PC-9 (cell line): ENCODE results near the gene SLC9A3. TPM values are rescaled to one million over a fixed set of nuclear protein-coding genes. Genes with fewer than 3 reads are reported as not detected.

Experiments
- BruUV-seq: library from RNA; stranded (reverse); fragments of 400-500 nt; replicated peaks from 2 replicates; lab custom pipeline; 2021; lab: Mats Ljungman, UMichigan
- CTCF ChIA-PET: fragments of 300-600 bp; sonication (Branson Sonifier 250); formaldehyde crosslinking; loops from one replicate; lab custom pipeline; 2022; ENCODE audit warnings: antibody characterized with exemption; lab: Charles Lee
- POLR2A ChIA-PET: fragments of 300-600 bp; sonication (Branson Sonifier 250); formaldehyde crosslinking; loops from one replicate; lab custom pipeline; 2022; ENCODE audit warnings: antibody characterized with exemption; ENCODE audit not compliant: unreplicated experiment; lab: Charles Lee
- DNase-seq, 2 experiments: peaks; one replicate each; pipeline versions ENCODE4 v3.0.0 to v3.0.0-alpha.2; 2015 to 2022; ENCODE audit warnings: mixed read lengths in 1 of 2
- H2AFZ ChIP-seq: fragments of 200-600 bp; sonication (generic); 2 replicates; pipeline ENCODE4 v1.8.1; 2017; ENCODE audit warnings: antibody characterized with exemption
- H3F3A ChIP-seq: fragments of 200-600 bp; sonication (generic); 2 replicates; pipeline ENCODE4 v1.8.1; 2017; ENCODE audit warnings: antibody characterized with exemption, mild to moderate bottlenecking, low read depth; ENCODE audit not compliant: insufficient read depth
- H3K27ac ChIP-seq: fragments of 200-600 bp; sonication (generic); 2 replicates; pipeline ENCODE4 v1.6.1; 2016; ENCODE audit warnings: mixed run types
- H3K27me3 ChIP-seq: fragments of 200-600 bp; sonication (generic); 2 replicates; pipeline ENCODE4 v1.6.1; 2016; ENCODE audit warnings: low read depth, mixed run types; ENCODE audit not compliant: insufficient read depth
- H3K36me3 ChIP-seq: fragments of 200-600 bp; sonication (generic); 2 replicates; pipeline ENCODE4 v1.6.1; 2016; ENCODE audit warnings: low read depth, mixed run types
- H3K4me1 ChIP-seq: fragments of 200-600 bp; sonication (generic); replicated peaks from 2 replicates; pipeline ENCODE4 v1.6.1; 2016; ENCODE audit warnings: mixed run types; ENCODE audit not compliant: insufficient read depth
- H3K4me2 ChIP-seq: fragments of 200-600 bp; sonication (generic); 2 replicates; pipeline ENCODE4 v1.6.1; 2017; ENCODE audit warnings: mixed run types
- H3K4me3 ChIP-seq: fragments of 200-600 bp; sonication (generic); 2 replicates; pipeline ENCODE4 v1.6.1; 2016; ENCODE audit warnings: mixed run types
- H3K79me2 ChIP-seq: fragments of 200-600 bp; sonication (generic); 2 replicates; pipeline ENCODE4 v1.6.1; 2017; ENCODE audit warnings: low read depth, mixed run types
- H3K9me2 ChIP-seq: fragments of 200-600 bp; sonication (generic); 2 replicates; pipeline ENCODE4 v1.8.1; 2017; ENCODE audit warnings: mild to moderate bottlenecking; ENCODE audit not compliant: insufficient read depth
- H3K9me3 ChIP-seq: fragments of 200-600 bp; sonication (generic); 2 replicates; pipeline ENCODE4 v1.8.1; 2016; ENCODE audit warnings: low read depth; ENCODE audit not compliant: insufficient read depth
- H4K20me1 ChIP-seq: fragments of 200-600 bp; sonication (generic); 2 replicates; pipeline ENCODE4 v1.8.1; 2017; ENCODE audit not compliant: insufficient read depth
- EZH2 ChIP-seq: fragments of 200-600 bp; sonication (generic); IDR thresholded peaks from 2 replicates; pipeline ENCODE4 v1.8.0; 2017; ENCODE audit warnings: antibody characterized with exemption, low read depth
- intact Hi-C: fragments of 100-400 bp; cut with micrococcal nuclease; formaldehyde crosslinking; loops from one replicate; pipeline ENCODE4 v1.10.0; 2022; ENCODE audit not compliant: unreplicated experiment
- total RNA-seq: library from RNA; stranded (reverse); gene quantifications from 2 replicates; pipeline ENCODE4 v1.2.3, GENCODE V29; 2021
- TF ChIP-seq, protein P1 (sequence below): fragments of 200-600 bp; sonication (generic); conservative IDR thresholded peaks from 2 replicates; pipeline ENCODE4 v1.6.1; 2017; ENCODE audit warnings: mixed run types, antibody characterized with exemption, mild to moderate bottlenecking, moderate library complexity

SLC9A3 gene
- total RNA-seq, 1 experiment from 2014 or later, result 5.6 TPM

DNA sequence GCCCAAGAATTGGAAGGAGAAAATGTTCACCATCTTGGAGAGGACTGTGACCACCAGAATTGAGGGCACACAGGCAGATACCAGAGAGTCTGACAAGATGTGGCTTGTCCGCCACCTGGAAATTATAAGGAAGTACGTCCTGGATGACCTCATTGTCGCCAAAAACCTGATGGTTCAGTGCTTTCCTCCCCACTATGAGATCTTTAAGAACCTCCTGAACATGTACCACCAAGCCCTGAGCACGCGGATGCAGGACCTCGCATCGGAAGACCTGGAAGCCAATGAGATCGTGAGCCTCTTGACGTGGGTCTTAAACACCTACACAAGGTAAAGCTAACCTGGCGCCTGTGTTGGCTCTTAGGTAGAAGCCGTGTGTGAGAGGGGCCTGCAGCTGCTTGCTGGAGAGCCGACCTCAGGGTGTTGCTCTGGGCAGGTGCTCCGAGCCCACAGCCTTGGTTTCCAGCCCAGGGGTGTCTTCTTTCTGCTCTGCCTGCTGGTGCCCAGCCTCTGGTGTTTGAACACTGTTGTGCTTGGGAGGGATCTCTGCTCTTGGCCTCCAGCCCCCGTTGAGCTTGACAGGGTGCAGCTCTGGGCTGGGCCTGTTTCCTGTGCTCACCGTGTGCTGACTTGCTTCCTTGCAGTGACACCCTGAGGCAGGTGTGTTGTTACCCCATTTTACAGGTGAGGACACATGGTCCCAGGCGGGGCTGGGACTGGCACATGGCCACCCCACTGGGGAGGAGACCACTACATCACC, 70.3 kb downstream of the SLC9A3 start:
- Histone ChIP-seq H3F3A (peaks cover 13% of the 10 kb centered on the region), H3K27me3 (no peaks in the 10 kb centered on the region), H3K9me3 (no peaks in the 10 kb centered on the region), H3K27ac (no peak overlapping the region), H3K4me1 (peaks cover 14% of the 10 kb centered on the region), H3K4me2 (no peak overlapping the region), H3K4me3 (no peak overlapping the region), H3K9me2 (no peaks in the 10 kb centered on the region), H3K36me3 (peaks cover 69% of the 10 kb centered on the region), H4K20me1 (peaks cover 37% of the 10 kb centered on the region), H3K79me2 (peaks cover 56% of the 10 kb centered on the region), H2AFZ (no peak overlapping the region)
- no peak for DNase-seq
- BruUV-seq, result no TSS peak
- TF ChIP-seq, protein P1, sequence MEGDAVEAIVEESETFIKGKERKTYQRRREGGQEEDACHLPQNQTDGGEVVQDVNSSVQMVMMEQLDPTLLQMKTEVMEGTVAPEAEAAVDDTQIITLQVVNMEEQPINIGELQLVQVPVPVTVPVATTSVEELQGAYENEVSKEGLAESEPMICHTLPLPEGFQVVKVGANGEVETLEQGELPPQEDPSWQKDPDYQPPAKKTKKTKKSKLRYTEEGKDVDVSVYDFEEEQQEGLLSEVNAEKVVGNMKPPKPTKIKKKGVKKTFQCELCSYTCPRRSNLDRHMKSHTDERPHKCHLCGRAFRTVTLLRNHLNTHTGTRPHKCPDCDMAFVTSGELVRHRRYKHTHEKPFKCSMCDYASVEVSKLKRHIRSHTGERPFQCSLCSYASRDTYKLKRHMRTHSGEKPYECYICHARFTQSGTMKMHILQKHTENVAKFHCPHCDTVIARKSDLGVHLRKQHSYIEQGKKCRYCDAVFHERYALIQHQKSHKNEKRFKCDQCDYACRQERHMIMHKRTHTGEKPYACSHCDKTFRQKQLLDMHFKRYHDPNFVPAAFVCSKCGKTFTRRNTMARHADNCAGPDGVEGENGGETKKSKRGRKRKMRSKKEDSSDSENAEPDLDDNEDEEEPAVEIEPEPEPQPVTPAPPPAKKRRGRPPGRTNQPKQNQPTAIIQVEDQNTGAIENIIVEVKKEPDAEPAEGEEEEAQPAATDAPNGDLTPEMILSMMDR, result no peak
- no peak for TF ChIP-seq EZH2
- ChIA-PET CTCF (no interaction called here), POLR2A (interaction anchor here (0.5 kb wide), 1 partner anchor 224 kb away, joined by 4 read pairs; no protein-coding TSS in a partner anchor)
- intact Hi-C loops, result no loop called here

DNA sequence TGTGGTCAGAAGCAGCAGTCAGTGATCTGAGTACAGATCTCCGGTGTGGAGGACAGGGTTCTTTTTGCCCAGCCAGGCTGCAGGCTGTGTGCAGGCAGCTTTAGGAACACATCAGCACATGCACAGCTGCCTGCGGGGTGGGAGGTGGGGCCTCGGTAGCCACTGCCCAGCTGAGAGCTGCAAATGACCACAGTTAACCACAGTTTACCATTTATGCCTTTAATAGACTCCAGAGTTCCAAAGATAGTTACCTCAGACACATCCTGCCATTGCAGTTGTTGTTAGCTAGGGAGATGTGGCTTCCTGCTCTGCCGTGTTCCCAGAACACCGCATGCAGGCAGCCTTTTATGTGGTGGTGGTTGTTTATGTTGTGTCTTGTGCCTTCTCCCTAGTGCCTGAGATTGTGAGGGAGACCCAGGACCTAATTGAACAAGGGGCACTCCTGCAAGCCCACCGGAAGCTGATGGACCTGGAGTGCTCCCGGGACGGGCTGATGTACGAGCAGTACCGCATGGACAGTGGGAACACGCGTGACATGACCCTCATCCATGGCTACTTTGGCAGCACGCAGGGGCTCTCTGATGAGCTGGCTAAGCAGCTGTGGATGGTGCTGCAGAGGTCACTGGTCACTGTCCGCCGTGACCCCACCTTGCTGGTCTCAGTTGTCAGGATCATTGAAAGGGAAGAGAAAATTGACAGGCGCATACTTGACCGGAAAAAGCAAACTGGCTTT, 71.1 kb downstream of the SLC9A3 start:
- no peak overlapping the region for H3K4me3 ChIP-seq
- ChIA-PET POLR2A (interaction anchor here (0.5 kb wide), 1 partner anchor 223 kb away, joined by 4 read pairs; no protein-coding TSS in a partner anchor), CTCF (no interaction called here)
- H3K9me2 ChIP-seq, result no peaks in the 10 kb centered on the region
- no peak overlapping the region for H3K4me2 ChIP-seq
- no peak for DNase-seq
- H4K20me1 ChIP-seq, result peaks cover 39% of the 10 kb centered on the region
- no peak overlapping the region for H2AFZ ChIP-seq
- intact Hi-C loops, result no loop called here
- H3K4me1 ChIP-seq, result peaks cover 8% of the 10 kb centered on the region
- peaks cover 73% of the 10 kb centered on the region for H3K36me3 ChIP-seq
- TF ChIP-seq EZH2, result no peak
- TF ChIP-seq, protein P1, result no peak
- no peak overlapping the region for H3K27ac ChIP-seq
- no peaks in the 10 kb centered on the region for H3K9me3 ChIP-seq
- H3F3A ChIP-seq, result peaks cover 8% of the 10 kb centered on the region
- no peaks in the 10 kb centered on the region for H3K27me3 ChIP-seq
- H3K79me2 ChIP-seq, result peaks cover 52% of the 10 kb centered on the region
- BruUV-seq, result no TSS peak

DNA sequence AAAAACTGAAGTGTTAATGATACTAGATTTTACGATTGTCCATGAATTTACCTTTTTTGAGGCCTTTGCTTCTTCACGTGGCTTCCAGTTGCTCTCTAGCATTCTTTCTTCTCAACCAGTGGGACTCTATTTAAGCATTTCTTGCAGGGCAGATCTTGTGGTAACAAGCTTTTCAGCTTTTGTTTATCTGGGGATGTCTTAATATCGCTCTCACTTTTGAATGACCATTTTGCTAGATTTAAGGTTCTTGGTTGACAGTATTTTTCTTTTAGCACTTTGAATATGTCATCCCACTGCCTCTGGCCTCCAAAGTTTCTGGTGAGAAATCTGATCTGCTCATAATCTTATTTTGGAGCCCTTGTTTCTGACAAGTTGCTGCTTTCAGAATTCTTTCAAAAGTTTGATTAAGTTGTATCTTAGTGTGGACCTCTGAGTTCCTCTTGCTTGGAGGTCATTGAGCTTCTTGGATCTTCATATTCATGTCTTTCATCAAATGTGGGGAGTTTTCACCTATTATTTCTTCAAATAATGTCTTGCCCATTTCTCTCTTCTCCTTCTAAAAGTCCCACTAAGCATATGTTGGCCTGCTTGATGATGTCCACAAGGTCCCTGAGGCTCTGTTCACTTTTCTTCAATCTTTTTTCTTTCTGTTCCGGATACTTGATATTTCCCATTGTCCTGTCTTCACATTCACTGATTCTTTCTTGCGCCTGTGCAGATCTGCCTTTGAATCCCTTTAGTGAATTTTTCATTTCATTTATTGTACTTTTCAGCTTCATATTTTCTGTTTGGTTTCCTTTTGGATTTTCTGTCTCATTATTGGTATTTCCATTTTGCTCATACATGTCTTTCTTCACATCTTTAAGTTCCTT, 72.4 kb downstream of the SLC9A3 start:
- CTCF ChIA-PET, result no interaction called here
- no TSS peak for BruUV-seq
- Histone ChIP-seq H3K36me3 (peaks cover 73% of the 10 kb centered on the region), H4K20me1 (peaks cover 41% of the 10 kb centered on the region), H3K9me3 (no peaks in the 10 kb centered on the region), H3K4me2 (no peak overlapping the region), H3K9me2 (no peaks in the 10 kb centered on the region), H3K4me1 (no peaks in the 10 kb centered on the region), H3K27me3 (no peaks in the 10 kb centered on the region), H3K79me2 (peaks cover 45% of the 10 kb centered on the region), H3K27ac (no peak overlapping the region), H2AFZ (no peak overlapping the region), H3K4me3 (no peak overlapping the region), H3F3A (no peaks in the 10 kb centered on the region; the same call in 1 of the 2 replicates)
- POLR2A ChIA-PET, result no interaction called here
- intact Hi-C loops, result no loop called here
- TF ChIP-seq, protein P1, result no peak
- TF ChIP-seq EZH2, result no peak
- DNase-seq, result no peak
